PFSK-1 (cell line): ENCODE data around the gene PCDHGB1.

Source experiments
- POLR2AphosphoS5 ChIP-seq: IDR thresholded peaks from 2 replicates; pipeline ENCODE4 v1.6.1; 2012; ENCODE audit warnings: low read depth, mild to moderate bottlenecking, control low read depth, low read length, moderate library complexity
- REST ChIP-seq, 2 experiments: IDR thresholded peaks; 2 replicates each; pipeline versions ENCODE4 v1.6.1 to v1.8.0; 2011 to 2012; ENCODE audit warnings: low read depth in 2 of 2, low read length in 2 of 2, control low read depth in 1 of 2, inconsistent platforms in 1 of 2, mild to moderate bottlenecking in 1 of 2, moderate library complexity in 1 of 2; ENCODE audit not compliant: insufficient read depth in 1 of 2
- TAF1 ChIP-seq: IDR thresholded peaks from 2 replicates; pipeline ENCODE4 v1.6.1; 2012; ENCODE audit warnings: low read length, control low read depth, borderline replicate concordance; ENCODE audit not compliant: insufficient read depth

GRCh38 chr5:141398608-141399007 lies 48.7 kb downstream of the PCDHGB1 start:
- TF ChIP-seq TAF1 (no peak), REST (IDR thresholded peaks at IDR 0.05; ENCODE audit: insufficient read depth in 1 of 2, low read depth in 2 of 2, low read length in 2 of 2) (no peak), POLR2AphosphoS5 (no peak)
